HEK293T (cell line): ENCODE measurements around the gene GCNT1.
"Not testable (repeated sequence)": the region's sequence is repeated elsewhere in the genome, so short reads cannot be mapped to it uniquely, and the experiment has no call there.

Experiments used
- CTCF ChIA-PET: fragments of 350-600 bp; formaldehyde crosslinking; extraction: SDS; loops from one replicate; lab custom pipeline; 2021; ENCODE audit warnings: antibody characterized with exemption, inconsistent platforms; lab: Yijun Ruan, JAX
- POLR2A ChIA-PET: fragments of 350-600 bp; formaldehyde crosslinking; extraction: SDS; loops from one replicate; lab custom pipeline; 2020; ENCODE audit warnings: antibody characterized with exemption, inconsistent platforms; lab: Yijun Ruan, JAX
- DNase-seq: peaks from one replicate; pipeline ENCODE4 v3.0.0; 2012; ENCODE audit warnings: mixed read lengths; ENCODE audit errors: extremely low spot score
- ARNT ChIP-seq: fragments of 450-650 bp; IDR thresholded peaks from 2 replicates; pipeline ENCODE4 v1.6.1; 2017; ENCODE audit warnings: mild to moderate bottlenecking
- BHLHE40 ChIP-seq: fragments of 450-650 bp; IDR thresholded peaks from 2 replicates; pipeline ENCODE4 v1.6.1; 2016; ENCODE audit warnings: mild to moderate bottlenecking, moderate library complexity, borderline replicate concordance
- CTBP1 ChIP-seq: fragments of 450-650 bp; IDR thresholded peaks from 2 replicates; pipeline ENCODE4 v1.6.1; 2016; ENCODE audit warnings: borderline replicate concordance
- ELF4 ChIP-seq: fragments of 450-650 bp; IDR thresholded peaks from 2 replicates; pipeline ENCODE4 v1.6.1; 2017; ENCODE audit warnings: antibody characterized with exemption
- FOXA1 ChIP-seq: fragments of 450-650 bp; IDR thresholded peaks from 2 replicates; pipeline ENCODE4 v1.6.1; 2016; ENCODE audit warnings: mild to moderate bottlenecking
- FOXK2 ChIP-seq: fragments of 450-650 bp; IDR thresholded peaks from 2 replicates; pipeline ENCODE4 v1.6.1; 2016; ENCODE audit warnings: mild to moderate bottlenecking
- FOXM1 ChIP-seq: fragments of 450-650 bp; IDR thresholded peaks from 2 replicates; pipeline ENCODE4 v1.6.1; 2017; ENCODE audit warnings: mild to moderate bottlenecking, borderline replicate concordance
- HDGF ChIP-seq: fragments of 450-650 bp; IDR thresholded peaks from 2 replicates; pipeline ENCODE4 v1.6.1; 2017; ENCODE audit warnings: antibody characterized with exemption, borderline replicate concordance
- L3MBTL2 ChIP-seq: fragments of 450-650 bp; conservative IDR thresholded peaks from 2 replicates; pipeline ENCODE4 v1.6.1; 2016; ENCODE audit warnings: mild to moderate bottlenecking
- LEF1 ChIP-seq: fragments of 450-650 bp; IDR thresholded peaks from 2 replicates; pipeline ENCODE4 v1.6.1; 2017; ENCODE audit warnings: mild to moderate bottlenecking, borderline replicate concordance
- NFRKB ChIP-seq: fragments of 450-650 bp; IDR thresholded peaks from 2 replicates; pipeline ENCODE4 v1.6.1; 2016; ENCODE audit warnings: mild to moderate bottlenecking, moderate library complexity
- SP1 ChIP-seq: fragments of 450-650 bp; IDR thresholded peaks from 2 replicates; pipeline ENCODE4 v1.6.1; 2017
- SUZ12 ChIP-seq: fragments of 450-650 bp; IDR thresholded peaks from 2 replicates; pipeline ENCODE4 v1.6.1; 2016; ENCODE audit warnings: mild to moderate bottlenecking
- TARDBP ChIP-seq: fragments of 450-650 bp; IDR thresholded peaks from 2 replicates; pipeline ENCODE4 v1.6.1; 2016
- ZNF384 ChIP-seq: fragments of 450-650 bp; IDR thresholded peaks from 2 replicates; pipeline ENCODE4 v1.6.1; 2016
- TF ChIP-seq, protein P1 (sequence below): fragments of 450-650 bp; IDR thresholded peaks from 2 replicates; pipeline ENCODE4 v1.6.1; 2016

GCNT1 gene

DNA sequence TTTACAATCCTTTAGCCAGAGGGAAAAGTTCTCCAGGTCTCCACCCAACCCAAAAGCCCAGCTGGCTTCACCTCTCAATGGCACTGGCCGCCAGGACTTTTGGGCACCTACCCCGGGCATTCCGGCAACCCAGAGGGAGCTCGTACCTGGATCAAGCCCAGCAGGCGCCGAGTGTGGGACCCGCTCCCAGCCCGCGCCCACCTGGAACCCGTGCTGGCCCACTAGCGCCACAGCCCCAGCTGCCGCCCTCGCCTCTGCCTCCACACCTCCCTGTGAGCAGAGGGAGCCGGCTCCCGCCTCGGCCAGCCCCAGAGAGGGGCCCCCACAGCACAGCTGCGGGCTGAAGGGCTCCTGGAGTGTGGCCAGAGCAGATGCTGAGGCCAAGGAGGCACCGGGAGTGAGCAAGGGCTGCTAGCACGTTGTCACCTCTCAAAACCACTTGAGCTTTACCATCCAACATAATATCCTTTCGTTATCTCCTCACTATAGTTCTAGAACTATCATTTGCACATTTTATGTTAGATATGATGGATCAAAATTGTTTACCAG is 69.7 kb downstream of the GCNT1 start:
- TF ChIP-seq SP1 = no peak
- no peak for TF ChIP-seq ARNT
- no peak for TF ChIP-seq TARDBP
- TF ChIP-seq CTBP1 = no peak
- TF ChIP-seq L3MBTL2 = no peak
- no peak for TF ChIP-seq LEF1
- no peak for TF ChIP-seq BHLHE40
- no peak for TF ChIP-seq ZNF384
- no peak for TF ChIP-seq FOXK2
- TF ChIP-seq, protein P1, sequence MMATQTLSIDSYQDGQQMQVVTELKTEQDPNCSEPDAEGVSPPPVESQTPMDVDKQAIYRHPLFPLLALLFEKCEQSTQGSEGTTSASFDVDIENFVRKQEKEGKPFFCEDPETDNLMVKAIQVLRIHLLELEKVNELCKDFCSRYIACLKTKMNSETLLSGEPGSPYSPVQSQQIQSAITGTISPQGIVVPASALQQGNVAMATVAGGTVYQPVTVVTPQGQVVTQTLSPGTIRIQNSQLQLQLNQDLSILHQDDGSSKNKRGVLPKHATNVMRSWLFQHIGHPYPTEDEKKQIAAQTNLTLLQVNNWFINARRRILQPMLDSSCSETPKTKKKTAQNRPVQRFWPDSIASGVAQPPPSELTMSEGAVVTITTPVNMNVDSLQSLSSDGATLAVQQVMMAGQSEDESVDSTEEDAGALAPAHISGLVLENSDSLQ = no peak
- ChIA-PET POLR2A (no interaction called here), CTCF (no interaction called here)
- no peak for DNase-seq

DNA sequence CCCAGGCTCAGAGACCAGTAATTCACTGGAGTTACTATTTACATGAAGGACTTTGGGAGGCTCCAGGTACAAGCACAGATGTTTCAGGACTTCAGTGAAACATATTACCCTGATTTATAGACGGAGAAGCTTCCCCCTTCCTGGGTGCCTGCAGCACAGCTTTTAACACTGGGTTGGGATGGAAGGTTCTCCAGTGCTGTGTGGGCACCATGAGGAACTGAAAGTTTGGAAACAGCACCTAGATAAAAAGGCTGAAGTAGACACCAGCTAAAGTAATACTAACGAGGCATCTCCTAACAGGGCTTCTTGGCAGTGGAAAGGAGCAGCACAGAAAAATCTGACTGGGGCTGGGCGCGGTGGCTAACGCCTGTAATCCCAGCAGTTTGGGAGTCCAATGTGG is 70.7 kb downstream of the GCNT1 start:
- no peak for DNase-seq
- POLR2A ChIA-PET = no interaction called here
- TF ChIP-seq FOXA1 = no peak
- no peak for TF ChIP-seq FOXM1
- no peak for TF ChIP-seq BHLHE40
- TF ChIP-seq TARDBP = no peak
- TF ChIP-seq ELF4 = no peak
- TF ChIP-seq SP1 = no peak
- TF ChIP-seq SUZ12 = no peak
- TF ChIP-seq FOXK2 = no peak
- TF ChIP-seq ZNF384 = no peak
- no peak for TF ChIP-seq NFRKB
- TF ChIP-seq LEF1 = no peak
- TF ChIP-seq L3MBTL2 = no peak
- no peak for TF ChIP-seq HDGF
- no peak for TF ChIP-seq ARNT
- no peak for TF ChIP-seq CTBP1
- TF ChIP-seq, protein P1 = no peak
- CTCF ChIA-PET = no interaction called here

DNA sequence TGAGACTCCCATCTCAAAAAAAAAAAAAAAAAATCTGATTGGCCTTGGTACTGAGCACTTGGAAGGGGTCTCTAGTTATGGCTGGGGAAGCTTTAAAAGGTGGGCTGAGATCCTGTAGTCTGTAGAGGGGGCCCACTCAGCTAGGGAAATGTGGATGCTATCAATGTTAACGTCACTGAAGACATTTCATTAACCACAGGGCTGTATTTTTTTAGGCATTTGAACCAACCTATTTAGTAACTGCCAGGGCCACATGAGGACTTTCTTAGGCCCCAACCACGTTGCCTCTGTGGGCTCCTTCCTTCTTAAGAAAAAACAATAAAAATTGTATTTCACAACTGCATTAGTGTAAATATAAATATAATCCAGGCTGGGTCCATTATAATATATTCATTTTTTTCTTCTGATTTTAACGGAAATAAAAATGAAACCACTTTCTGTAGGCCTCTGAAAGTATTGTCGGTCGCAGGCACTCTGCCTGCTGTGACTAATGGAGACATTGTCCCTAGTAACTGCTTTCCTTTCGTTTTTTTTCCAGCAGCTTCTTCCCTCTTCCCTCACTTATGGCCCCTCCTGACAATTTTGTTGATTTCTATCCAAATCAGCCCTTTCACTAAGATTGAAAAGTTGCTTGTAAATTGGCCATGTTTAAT is 71.6 kb downstream of the GCNT1 start:
- CTCF ChIA-PET = no interaction called here
- POLR2A ChIA-PET = no interaction called here
- TF ChIP-seq TARDBP (no peak), CTBP1 (no peak), FOXK2 (no peak), FOXA1 (no peak), ARNT (no peak), ELF4 (no peak), SUZ12 (no peak), HDGF (no peak), L3MBTL2 (no peak), NFRKB (no peak)
- no peak for DNase-seq

DNA sequence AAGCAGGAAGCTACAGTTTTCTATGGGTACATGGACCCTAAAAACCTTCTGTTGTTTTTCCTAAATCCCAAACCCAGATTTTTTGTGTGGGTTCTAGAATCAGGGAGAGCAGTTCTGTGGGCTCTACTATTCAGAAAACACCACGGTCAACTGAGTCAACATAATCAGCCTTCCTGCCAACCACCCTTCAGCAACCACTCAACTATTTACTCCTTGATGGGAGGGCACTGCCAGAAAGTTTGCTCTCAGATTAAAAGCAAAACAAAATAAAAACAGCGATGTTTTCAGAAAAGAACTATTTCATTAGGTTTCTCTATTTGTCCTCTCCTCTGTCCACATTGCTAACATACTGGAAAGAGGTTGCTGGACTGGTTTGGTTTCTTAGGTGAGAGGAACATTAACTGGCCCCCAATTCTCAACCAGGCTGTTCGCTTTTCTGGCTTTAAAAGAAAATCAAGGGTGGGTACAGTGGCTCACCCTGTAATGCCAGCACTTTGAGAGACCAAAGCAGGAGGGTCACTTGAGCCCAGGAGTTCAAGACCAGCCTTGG is 72.3 kb downstream of the GCNT1 start:
- no peak for DNase-seq
- no peak for TF ChIP-seq HDGF
- no peak for TF ChIP-seq FOXA1
- TF ChIP-seq ZNF384 = no peak
- TF ChIP-seq BHLHE40 = no peak
- no peak for TF ChIP-seq SUZ12
- TF ChIP-seq NFRKB = no peak
- no peak for TF ChIP-seq FOXK2
- no peak for TF ChIP-seq SP1
- no peak for TF ChIP-seq CTBP1
- TF ChIP-seq, protein P1 = no peak
- TF ChIP-seq FOXM1 = no peak
- POLR2A ChIA-PET = no interaction called here
- CTCF ChIA-PET = no interaction called here

DNA sequence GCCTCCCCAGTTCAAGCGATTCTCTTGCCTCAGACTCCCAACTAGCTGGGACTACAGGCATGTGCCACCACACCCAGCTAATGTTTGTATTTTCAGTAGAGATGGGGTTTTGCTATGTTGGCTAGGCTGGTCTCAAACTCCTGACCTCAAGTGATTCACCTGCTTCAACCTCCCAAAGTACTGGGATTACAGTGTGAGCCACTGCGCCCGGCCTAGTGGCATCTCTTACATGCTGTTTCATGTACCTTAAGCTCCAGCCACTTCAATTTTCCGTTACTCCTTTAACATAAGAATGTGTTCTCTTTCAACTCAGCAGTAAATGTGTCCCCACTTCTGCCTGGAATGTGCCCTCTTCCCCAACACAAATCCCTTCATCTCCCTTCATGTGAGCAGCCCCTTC is 73.9 kb downstream of the GCNT1 start:
- POLR2A ChIA-PET, CTCF ChIA-PET: not testable (repeated sequence)

DNA sequence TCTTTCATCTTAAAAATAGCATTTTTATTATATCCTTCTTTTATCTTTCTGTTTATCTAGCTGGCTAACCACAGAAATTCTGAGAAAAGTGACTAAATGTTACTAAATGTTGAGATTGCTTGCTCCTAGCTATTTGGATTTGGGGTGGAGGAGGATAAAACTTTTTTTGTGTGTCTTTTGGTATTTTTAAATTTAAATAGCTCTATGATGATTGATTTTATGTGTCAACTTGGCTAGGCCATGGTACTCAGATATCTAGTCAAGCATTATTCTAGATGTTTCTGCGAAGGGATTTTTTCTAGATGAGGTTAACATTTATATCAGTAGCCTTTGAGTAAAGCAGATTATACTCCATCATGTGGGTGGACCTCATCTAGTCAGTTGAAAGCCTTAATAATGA is 75.0 kb downstream of the GCNT1 start:
- DNase-seq = no peak
- ChIA-PET POLR2A (no interaction called here), CTCF (interaction anchor here (0.6 kb wide), 1 partner anchor 85 kb away, joined by 4 read pairs; no protein-coding TSS in a partner anchor)

More for the DNA sequence above, 73.9 kb downstream of the GCNT1 start:
- not testable (repeated sequence) for DNase-seq

More for the DNA sequence above, 75.0 kb downstream of the GCNT1 start:
- no peak for TF ChIP-seq L3MBTL2
- no peak for TF ChIP-seq ARNT
- TF ChIP-seq, protein P1 = no peak
- no peak for TF ChIP-seq FOXA1
- no peak for TF ChIP-seq SUZ12
- TF ChIP-seq LEF1 = no peak
- TF ChIP-seq SP1 = no peak
- TF ChIP-seq HDGF = no peak
- TF ChIP-seq TARDBP = no peak
- no peak for TF ChIP-seq FOXK2
- no peak for TF ChIP-seq BHLHE40
- no peak for TF ChIP-seq ZNF384
- no peak for TF ChIP-seq CTBP1
- no peak for TF ChIP-seq NFRKB
